H1 (cell line): ENCODE measurements around the gene MRPL34. TPM values are rescaled to one million over a fixed set of nuclear protein-coding genes. Genes with fewer than 3 reads are reported as not detected.

Source experiments
- CTCF ChIA-PET: fragments of 300-600 bp; sonication (Branson Sonifier 250); formaldehyde crosslinking; loops from one replicate; lab custom pipeline; 2021; ENCODE audit not compliant: partially characterized antibody; lab: Charles Lee
- POLR2A ChIA-PET: fragments of 300-600 bp; sonication (Branson Sonifier 250); formaldehyde crosslinking; loops from one replicate; lab custom pipeline; 2021; ENCODE audit warnings: inconsistent platforms; ENCODE audit not compliant: partially characterized antibody; lab: Charles Lee
- DNase-seq, 2 experiments: peaks; one replicate each; pipeline versions ENCODE4 v3.0.0 to v3.0.0-alpha.2; 2010 to 2022; ENCODE audit warnings: low spot score in 2 of 2, low read depth in 1 of 2, mixed read lengths in 1 of 2
- FAIRE-seq: peaks from 2 replicates; lab custom pipeline; 2011; peaks lifted over from hg19 to GRCh38; lab: Jason Lieb, UNC
- H2AFZ ChIP-seq: 2 replicates; pipeline ENCODE4 v1.8.1; 2012; ENCODE audit warnings: low read length, inconsistent platforms
- H2AK5ac ChIP-seq: 2 replicates; pipeline ENCODE4 v1.6.1; 2013; ENCODE audit warnings: low read depth, low read length
- H2BK120ac ChIP-seq: replicated peaks from 2 replicates; pipeline ENCODE3; 2013; ENCODE audit warnings: low read depth, low read length, inconsistent platforms
- H2BK12ac ChIP-seq: 2 replicates; pipeline ENCODE4 v1.6.1; 2013; ENCODE audit warnings: low read depth, low read length
- H2BK15ac ChIP-seq: 2 replicates; pipeline ENCODE4 v1.6.1; 2013; ENCODE audit warnings: low read length
- H2BK20ac ChIP-seq: 2 replicates; pipeline ENCODE4 v1.6.1; 2013; ENCODE audit warnings: low read length
- H2BK5ac ChIP-seq: 2 replicates; pipeline ENCODE4 v1.6.1; 2013; ENCODE audit warnings: low read depth, low read length
- H3K14ac ChIP-seq: 2 replicates; pipeline ENCODE4 v1.6.1; 2013; ENCODE audit warnings: inconsistent platforms; ENCODE audit not compliant: insufficient read length
- H3K18ac ChIP-seq: 2 replicates; pipeline ENCODE4 v1.6.1; 2013; ENCODE audit warnings: low read length; ENCODE audit errors: extremely low read depth
- H3K23ac ChIP-seq: 2 replicates; pipeline ENCODE4 v1.6.1; 2013; ENCODE audit warnings: inconsistent platforms; ENCODE audit not compliant: insufficient read length
- H3K23me2 ChIP-seq: 2 replicates; pipeline ENCODE4 v1.6.1; 2013; ENCODE audit warnings: low read depth, low read length
- H3K27ac ChIP-seq: 2 replicates; pipeline ENCODE4 v1.6.1; 2011; ENCODE audit warnings: low read depth, low read length, inconsistent platforms
- H3K27me3 ChIP-seq, 4 experiments: replicated peaks in 1 of 4; 1 replicate in 1 of 4; 2 replicates in 3 of 4; pipeline versions ENCODE4 v1.6.1 to v1.8.1; 2011 to 2013; ENCODE audit warnings: low read length in 3 of 4, mild to moderate bottlenecking in 3 of 4, inconsistent platforms in 2 of 4, mixed read lengths in 2 of 4, moderate library complexity in 1 of 4; ENCODE audit not compliant: control insufficient read depth in 3 of 4, insufficient read depth in 3 of 4; ENCODE audit errors: extremely low read depth in 1 of 4
- H3K36me3 ChIP-seq, 4 experiments: 2 replicates each; pipeline versions ENCODE4 v1.6.1 to v1.8.1; 2011 to 2013; ENCODE audit warnings: mild to moderate bottlenecking in 4 of 4, low read length in 3 of 4, moderate library complexity in 2 of 4, control low read depth in 1 of 4, inconsistent platforms in 1 of 4; ENCODE audit not compliant: insufficient read depth in 4 of 4, control insufficient read depth in 2 of 4
- H3K4ac ChIP-seq: replicated peaks from 2 replicates; pipeline ENCODE3; 2013; ENCODE audit warnings: low read length, low read depth, mixed read lengths, inconsistent platforms; ENCODE audit not compliant: insufficient read length
- H3K4me1 ChIP-seq, 4 experiments: replicated peaks in 1 of 4; 1 replicate in 1 of 4; 2 replicates in 3 of 4; pipeline versions ENCODE4 v1.6.1 to v1.8.1; 2011 to 2013; ENCODE audit warnings: low read length in 3 of 4, inconsistent platforms in 2 of 4, mixed read lengths in 1 of 4; ENCODE audit not compliant: insufficient read depth in 4 of 4, control insufficient read depth in 3 of 4
- H3K4me2 ChIP-seq, 2 experiments: 2 replicates each; pipeline versions ENCODE4 v1.6.1 to v1.8.1; 2011 to 2013; ENCODE audit warnings: low read depth in 2 of 2, low read length in 2 of 2, control low read depth in 1 of 2, inconsistent platforms in 1 of 2, mild to moderate bottlenecking in 1 of 2; ENCODE audit not compliant: insufficient read depth in 1 of 2
- H3K4me3 ChIP-seq, 4 experiments: fragments of 200-600, 300-600 bp in 1 of 4; sonication (generic), shearing (Covaris generic), sonication (Bioruptor Twin) in 1 of 4; 2 replicates each; pipeline versions ENCODE4 v1.5.1 to v1.8.1; 2011 to 2016; ENCODE audit warnings: low read length in 4 of 4, low read depth in 3 of 4, control low read depth in 2 of 4, inconsistent platforms in 2 of 4, mild to moderate bottlenecking in 2 of 4, mixed read lengths in 1 of 4, moderate library complexity in 1 of 4; ENCODE audit not compliant: insufficient read depth in 2 of 4; ENCODE audit errors: extremely low read depth in 1 of 4
- H3K56ac ChIP-seq: replicated peaks from 2 replicates; pipeline ENCODE3; 2013; ENCODE audit warnings: low read depth, mild to moderate bottlenecking, mixed read lengths, low read length, inconsistent platforms; ENCODE audit not compliant: insufficient read length
- H3K79me1 ChIP-seq: 2 replicates; pipeline ENCODE4 v1.6.1; 2013; ENCODE audit warnings: low read depth, low read length, control low read depth
- H3K79me2 ChIP-seq, 2 experiments: 2 replicates each; pipeline versions ENCODE4 v1.6.1 to v1.8.1; 2012 to 2013; ENCODE audit warnings: low read length in 2 of 2, mild to moderate bottlenecking in 2 of 2, inconsistent platforms in 1 of 2; ENCODE audit not compliant: insufficient read depth in 2 of 2, control insufficient read depth in 1 of 2
- H3K9ac ChIP-seq, 4 experiments: replicated peaks in 1 of 4; 1 replicate in 1 of 4; 2 replicates in 3 of 4; pipeline versions ENCODE4 v1.6.1 to v1.8.1; 2011 to 2013; ENCODE audit warnings: low read depth in 3 of 4, low read length in 3 of 4, control low read depth in 2 of 4, mild to moderate bottlenecking in 2 of 4, moderate library complexity in 2 of 4, inconsistent platforms in 1 of 4; ENCODE audit errors: extremely low read depth in 1 of 4
- H3K9me3 ChIP-seq, 2 experiments: 2 replicates each; pipeline versions ENCODE4 v1.6.1 to v1.8.1; 2012 to 2013; ENCODE audit warnings: mild to moderate bottlenecking in 2 of 2, moderate library complexity in 2 of 2, control low read depth in 1 of 2, inconsistent platforms in 1 of 2, low read depth in 1 of 2, low read length in 1 of 2, mixed read lengths in 1 of 2; ENCODE audit not compliant: insufficient read depth in 2 of 2
- H4K20me1 ChIP-seq, 2 experiments: replicated peaks in 1 of 2; 2 replicates each; pipeline versions ENCODE3 to v1.8.1; 2011 to 2013; ENCODE audit warnings: inconsistent platforms in 2 of 2, low read length in 2 of 2, mild to moderate bottlenecking in 1 of 2; ENCODE audit not compliant: insufficient read depth in 2 of 2, control insufficient read depth in 1 of 2
- H4K5ac ChIP-seq: 2 replicates; pipeline ENCODE4 v1.6.1; 2013; ENCODE audit warnings: low read length, low read depth, mixed read lengths, inconsistent platforms; ENCODE audit not compliant: insufficient read length
- H4K8ac ChIP-seq: 2 replicates; pipeline ENCODE4 v1.8.0; 2013; ENCODE audit warnings: mild to moderate bottlenecking, moderate library complexity, low read length, inconsistent platforms; ENCODE audit not compliant: insufficient read depth; ENCODE audit errors: extremely low read depth
- H4K91ac ChIP-seq: replicated peaks from 2 replicates; pipeline ENCODE3; 2013; ENCODE audit warnings: low read length, mixed read lengths, inconsistent platforms; ENCODE audit not compliant: insufficient read length
- CBX5 ChIP-seq: fragments of 300-800, 300-1000 bp; sonication (generic); IDR thresholded peaks from 2 replicates; pipeline ENCODE4 v1.7.1; 2016; ENCODE audit warnings: antibody characterized with exemption, low read length, low read depth
- CEBPB ChIP-seq: IDR thresholded peaks from 2 replicates; pipeline ENCODE4 v1.6.1; 2012; ENCODE audit warnings: low read depth, low read length
- CHD2 ChIP-seq: IDR thresholded peaks from 2 replicates; pipeline ENCODE4 v1.6.1; 2012; ENCODE audit warnings: low read length, improper control_type of control experiment
- CREB1 ChIP-seq: IDR thresholded peaks from 2 replicates; pipeline ENCODE4 v1.6.1; 2012; ENCODE audit warnings: inconsistent platforms
- FOSL1 ChIP-seq: IDR thresholded peaks from 2 replicates; pipeline ENCODE4 v1.6.1; 2011; ENCODE audit warnings: mild to moderate bottlenecking, low read depth, low read length, moderate library complexity; ENCODE audit not compliant: insufficient read depth
- GABPA ChIP-seq: IDR thresholded peaks from 2 replicates; pipeline ENCODE4 v1.6.1; 2011; ENCODE audit warnings: mild to moderate bottlenecking, low read length, moderate library complexity, borderline replicate concordance; ENCODE audit not compliant: insufficient read depth
- MAX ChIP-seq: IDR thresholded peaks from 2 replicates; pipeline ENCODE4 v1.6.1; 2012; ENCODE audit warnings: inconsistent platforms
- POLR2A ChIP-seq, 2 experiments: IDR thresholded peaks; 1 replicate in 1 of 2; 2 replicates in 1 of 2; pipeline ENCODE4 v1.6.1; 2011; ENCODE audit warnings: low read depth in 2 of 2, low read length in 2 of 2, mild to moderate bottlenecking in 2 of 2; ENCODE audit errors: control extremely low read depth in 1 of 2
- POLR2AphosphoS5 ChIP-seq: IDR thresholded peaks from 2 replicates; pipeline ENCODE4 v1.6.1; 2011; ENCODE audit warnings: low read depth, low read length
- TAF1 ChIP-seq: IDR thresholded peaks from 2 replicates; pipeline ENCODE4 v1.6.1; 2011; ENCODE audit warnings: mild to moderate bottlenecking, low read depth, low read length
- TBP ChIP-seq: IDR thresholded peaks from 2 replicates; pipeline ENCODE4 v1.6.1; 2011; ENCODE audit warnings: low read depth, low read length, improper control_type of control experiment
- ZNF274 ChIP-seq: IDR thresholded peaks from 2 replicates; pipeline ENCODE4 v1.7.0; 2012; ENCODE audit warnings: low read length, borderline replicate concordance; ENCODE audit errors: extremely low read depth
- WGBS, 2 experiments: shearing (Covaris generic) in 1 of 2; methylation state at CpG; one replicate each; pipeline versions ENCODE4 v1.1.6 to v1.1.7; 2013 to 2015; ENCODE audit warnings: low lambda C conversion rate in 2 of 2, mixed read lengths in 2 of 2, inconsistent platforms in 1 of 2, low coverage in 1 of 2, missing lambda C conversion rate in 1 of 2; ENCODE audit not compliant: insufficient replicate concordance in 2 of 2, insufficient coverage in 1 of 2, insufficient read length in 1 of 2; ENCODE audit errors: extremely low coverage in 1 of 2, missing lambda C conversion rate in 1 of 2; 5-methylcytosine and 5-hydroxymethylcytosine counted together
- polyA plus RNA-seq, 7 experiments: library from polyadenylated mRNA; depleted of rRNA in 3 of 7; stranded (reverse) in 5 of 7; unstranded in 2 of 7; fragments of >200 nt in 5 of 7; fragments of 200-250 nt in 2 of 7; gene quantifications; 1 replicate in 5 of 7; 2 replicates in 1 of 7; 4 replicates in 1 of 7; pipeline versions ENCODE4 v1.2.1 to v1.2.3, GENCODE V29; 2011 to 2013; ENCODE audit warnings: missing spikeins in 2 of 7, mixed read lengths in 2 of 7
- total RNA-seq: library from RNA; stranded (reverse); fragmentation: NEBNext Ultra II Directional; extraction: Animal tissue kit (Norgen Biotek cat#: 25700); gene quantifications from 2 replicates; pipeline ENCODE4 v1.2.1, GENCODE V29; 2021

MRPL34 gene
- total and polyA plus RNA-seq, 2 of the 8 experiments (the other 6 are each of a cell fraction or from before 2014, with no cell fraction given) = 91.9 to 99.6 TPM

- Histone ChIP-seq H3K23ac (no peak within 1 kb of the TSS), H4K20me1 (peaks cover 0 to 14% of the 10 kb centered on the region in 2 experiments), H3K79me1 (peaks cover 21% of the 10 kb centered on the region), H3K4me2 (peak within 1 kb of the TSS; percentile 72 to 82), H2BK15ac (no peak within 1 kb of the TSS), H2BK20ac (no peak within 1 kb of the TSS), H2AK5ac (no peak within 1 kb of the TSS; the same call in 1 of the 2 replicates), H2BK120ac (no peak within 1 kb of the TSS), H2BK12ac (0 out of 2 replicates have a peak within 1 kb of the TSS, but pooled peaks have one; percentile 12), H3K14ac (no peak within 1 kb of the TSS), H2BK5ac (peak within 1 kb of the TSS; percentile 84), H4K91ac (peak within 1 kb of the TSS; percentile 63), H3K4ac (peak within 1 kb of the TSS; percentile 50), H4K5ac (peak within 1 kb of the TSS; percentile 45), H3K9ac (peak within 1 kb of the TSS; percentile 55 to 71 (median 65)), H3K23me2 (peaks cover 9% of the 10 kb centered on the region), H3K79me2 (peaks cover 8 to 36% of the 10 kb centered on the region in 2 experiments; a peak in 3 of 4 replicates), H3K27me3 (no peaks in the 10 kb centered on the region), H3K9me3 (no peaks in the 10 kb centered on the region), H3K18ac (peak within 1 kb of the TSS; percentile 78), H3K4me3 (peak within 1 kb of the TSS; percentile 76 to 92 (median 80)), H3K4me1 (peaks cover 5 to 14% (median 7%) of the 10 kb centered on the region in 4 experiments; a peak in 6 of 7 replicates), H3K36me3 (peaks cover under 1 to 7% (median 4%) of the 10 kb centered on the region in 4 experiments), H3K56ac (peak within 1 kb of the TSS; percentile 70), H2AFZ (no peak within 1 kb of the TSS), H4K8ac (peak within 1 kb of the TSS; percentile 93), H3K27ac (peak within 1 kb of the TSS; percentile 27; the same call in 1 of the 2 replicates)
- 1% methylated on average over 46 of the region's 46 CpGs; no CpG with 5 or more reads in 1 of the 2 experiments for WGBS, 2 experiments
- peak; percentile 96 for FAIRE-seq
- DNase-seq = peak; percentile 95 to 99
- POLR2A ChIA-PET = interaction anchor here (0.7 to 18.5 kb wide), 16 partner anchors 9 to 129 kb away, joined by 3 to 329 read pairs (median 3); partner anchors contain the start of genes ANO8, BABAM1, CCDC194 and USE1
- CTCF ChIA-PET = interaction anchor here (0.8 to 2.4 kb wide), 13 partner anchors 8 to 211 kb away, joined by 3 to 13 read pairs (median 3); partner anchors contain the start of gene USE1
- peak; percentile 85; the same call in 1 of the 2 replicates for TF ChIP-seq GABPA
- TF ChIP-seq MAX = no peak
- peak in 1 of 2 experiments; percentile 82; a peak in 2 of 3 replicates for TF ChIP-seq POLR2A (IDR thresholded peaks at IDR 0.05; ENCODE audit: control extremely low read depth in 1 of 2, low read depth in 2 of 2, low read length in 2 of 2)
- TF ChIP-seq CEBPB = peak; percentile 16; the same call in 1 of the 2 replicates
- TF ChIP-seq TAF1 = peak; percentile 57; the same call in 1 of the 2 replicates
- no peak for TF ChIP-seq CBX5
- TF ChIP-seq CREB1 = peak; percentile 80
- no peak for TF ChIP-seq FOSL1
- TF ChIP-seq CHD2 = peak; percentile 92
- TF ChIP-seq ZNF274 = no peak
- peak; percentile 16; the same call in 1 of the 2 replicates for TF ChIP-seq TBP
- TF ChIP-seq POLR2AphosphoS5 = peak; percentile 69; the same call in 1 of the 2 replicates
Observed at GRCh38 chr19:17309198-17309964, 3.7 kb downstream of the MRPL34 start, which contains the start of gene DDA1. Gene DDA1 (plus strand): TSS chr19:17309563. CDS start chr19:17309655, 92 bp downstream.
